Measurements from ENCODE around the gene WDCP.

Gene WDCP

GRCh38 chr2:23988371-23988770, 58.8 kb downstream of the WDCP start:
- no peak for DNase-seq
